OCI-LY3 (cell line): Measurements from ENCODE around the gene UNC93B1.

Experiments used
- EZH2phosphoT487 ChIP-seq: fragments of 200-600 bp; shearing (Covaris generic); IDR thresholded peaks from 2 replicates; pipeline ENCODE4 v1.6.1; 2018; ENCODE audit warnings: antibody characterized with exemption, mixed run types, low read depth
- TF ChIP-seq, protein P1 (sequence below): fragments of 200-600, 300-600 bp; sonication (generic); IDR thresholded peaks from 2 replicates; pipeline ENCODE4 v1.5.1; 2014; ENCODE audit warnings: antibody characterized with exemption, low read length, low read depth

DNA sequence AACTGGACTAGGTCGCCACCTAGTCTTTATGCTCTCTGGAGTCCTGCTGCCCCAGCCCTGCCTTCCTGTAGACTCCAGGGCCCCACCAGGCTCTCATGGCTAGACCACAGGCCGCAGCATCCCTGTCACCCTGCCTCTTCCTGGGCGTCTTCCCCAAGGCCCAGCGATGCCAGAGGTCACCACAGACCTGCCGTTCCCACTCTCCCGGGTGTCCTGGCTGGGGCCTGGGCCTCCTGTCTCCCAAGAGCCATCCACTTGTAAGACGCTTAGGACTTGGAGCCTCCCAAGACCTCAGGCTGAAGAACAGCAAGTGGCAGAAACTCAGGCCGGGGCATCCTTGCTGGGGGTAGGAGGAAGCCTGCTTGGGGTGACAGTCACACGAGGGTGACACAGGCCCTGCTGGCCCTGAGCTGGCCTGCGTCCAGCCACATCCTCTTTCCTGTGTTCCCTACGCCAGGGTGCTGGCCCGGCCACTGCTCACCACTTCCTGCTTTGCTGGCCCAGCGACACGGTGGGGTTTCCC lies 32.9 kb upstream of the UNC93B1 start:
- TF ChIP-seq, protein P1, sequence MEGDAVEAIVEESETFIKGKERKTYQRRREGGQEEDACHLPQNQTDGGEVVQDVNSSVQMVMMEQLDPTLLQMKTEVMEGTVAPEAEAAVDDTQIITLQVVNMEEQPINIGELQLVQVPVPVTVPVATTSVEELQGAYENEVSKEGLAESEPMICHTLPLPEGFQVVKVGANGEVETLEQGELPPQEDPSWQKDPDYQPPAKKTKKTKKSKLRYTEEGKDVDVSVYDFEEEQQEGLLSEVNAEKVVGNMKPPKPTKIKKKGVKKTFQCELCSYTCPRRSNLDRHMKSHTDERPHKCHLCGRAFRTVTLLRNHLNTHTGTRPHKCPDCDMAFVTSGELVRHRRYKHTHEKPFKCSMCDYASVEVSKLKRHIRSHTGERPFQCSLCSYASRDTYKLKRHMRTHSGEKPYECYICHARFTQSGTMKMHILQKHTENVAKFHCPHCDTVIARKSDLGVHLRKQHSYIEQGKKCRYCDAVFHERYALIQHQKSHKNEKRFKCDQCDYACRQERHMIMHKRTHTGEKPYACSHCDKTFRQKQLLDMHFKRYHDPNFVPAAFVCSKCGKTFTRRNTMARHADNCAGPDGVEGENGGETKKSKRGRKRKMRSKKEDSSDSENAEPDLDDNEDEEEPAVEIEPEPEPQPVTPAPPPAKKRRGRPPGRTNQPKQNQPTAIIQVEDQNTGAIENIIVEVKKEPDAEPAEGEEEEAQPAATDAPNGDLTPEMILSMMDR, result no peak
- TF ChIP-seq EZH2phosphoT487, result no peak
